Measurements from ENCODE around the gene KRT23.

Gene KRT23, protein sequence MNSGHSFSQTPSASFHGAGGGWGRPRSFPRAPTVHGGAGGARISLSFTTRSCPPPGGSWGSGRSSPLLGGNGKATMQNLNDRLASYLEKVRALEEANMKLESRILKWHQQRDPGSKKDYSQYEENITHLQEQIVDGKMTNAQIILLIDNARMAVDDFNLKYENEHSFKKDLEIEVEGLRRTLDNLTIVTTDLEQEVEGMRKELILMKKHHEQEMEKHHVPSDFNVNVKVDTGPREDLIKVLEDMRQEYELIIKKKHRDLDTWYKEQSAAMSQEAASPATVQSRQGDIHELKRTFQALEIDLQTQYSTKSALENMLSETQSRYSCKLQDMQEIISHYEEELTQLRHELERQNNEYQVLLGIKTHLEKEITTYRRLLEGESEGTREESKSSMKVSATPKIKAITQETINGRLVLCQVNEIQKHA

DNA sequence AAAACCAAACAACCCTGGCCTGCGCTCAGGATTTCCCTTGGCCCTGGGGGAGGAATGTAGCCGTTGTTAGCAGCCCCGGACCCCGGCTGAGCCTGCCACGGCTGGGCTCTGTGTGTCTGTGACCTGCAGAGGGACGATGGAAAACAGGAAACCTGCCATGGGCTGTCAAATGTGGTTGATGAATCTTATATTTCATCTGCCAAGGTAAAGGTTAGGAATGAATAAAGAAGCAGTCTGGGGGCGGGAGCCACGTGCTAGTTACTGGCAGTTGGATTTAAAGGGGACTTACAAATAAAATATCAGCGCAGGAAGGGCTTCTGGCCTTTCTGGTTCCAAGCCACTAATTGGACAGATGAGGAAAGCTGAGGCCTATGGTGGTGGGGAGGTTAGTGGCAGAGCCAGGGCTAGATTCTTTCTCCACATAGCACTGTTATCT, at the start of gene KRT23:
Gene KRT23, minus strand, starts transcription at position 263 of the 436 bp plus-strand sequence. CDS start 1,043 bp downstream, outside the sequence.
- H3K4me3 ChIP-seq (ENCODE audit: low read length) = no peak within 1 kb of the TSS
- H3K4me1 ChIP-seq (ENCODE audit: control insufficient read depth, insufficient read depth, low read length) = no peaks in the 10 kb centered on the region
- no peaks in the 10 kb centered on the region for H3K27me3 ChIP-seq (ENCODE audit: control insufficient read depth, insufficient read depth, low read length)
- DNase-seq (ENCODE audit: low read depth, low spot score) = no peak
- H3K36me3 ChIP-seq (ENCODE audit: control insufficient read depth, insufficient read depth, low read length) = no peaks in the 10 kb centered on the region
- H3K9me3 ChIP-seq (ENCODE audit: control insufficient read depth, insufficient read depth, low read length) = no peaks in the 10 kb centered on the region
- no peak within 1 kb of the TSS for H3K27ac ChIP-seq (ENCODE audit: low read length)
- no CpG with 5 or more reads among the region's 9 CpGs for WGBS (ENCODE audit: insufficient coverage, insufficient read length)

DNA sequence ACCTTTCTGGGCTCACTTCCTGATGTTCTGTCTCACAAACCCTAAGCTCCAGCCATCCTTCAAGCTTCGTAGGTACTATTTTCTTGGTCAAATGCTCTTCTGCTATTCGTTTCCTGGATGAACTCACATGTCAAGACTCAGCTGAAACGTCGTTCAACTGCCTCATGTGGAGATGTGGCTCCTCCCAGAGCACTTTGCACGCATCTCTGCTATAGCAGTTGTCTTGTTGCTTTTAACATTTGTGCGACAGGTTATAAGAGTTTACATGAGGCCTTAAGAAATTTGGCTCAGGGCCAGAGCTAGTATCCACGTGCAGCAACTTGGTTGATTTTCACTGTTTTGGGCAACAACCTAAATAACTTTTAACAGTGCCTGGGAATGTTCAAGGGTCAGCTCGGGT, 49.5 kb upstream of the KRT23 start:
- H3K36me3 ChIP-seq (ENCODE audit: control insufficient read depth, insufficient read depth, low read length) = no peaks in the 10 kb centered on the region
- WGBS (ENCODE audit: insufficient coverage, insufficient read length) = no CpG with 5 or more reads among the region's 8 CpGs
- H3K4me3 ChIP-seq (ENCODE audit: low read length) = no peak overlapping the region
- H3K9me3 ChIP-seq (ENCODE audit: control insufficient read depth, insufficient read depth, low read length) = no peaks in the 10 kb centered on the region
- H3K4me1 ChIP-seq (ENCODE audit: control insufficient read depth, insufficient read depth, low read length) = no peaks in the 10 kb centered on the region
- H3K27me3 ChIP-seq (ENCODE audit: control insufficient read depth, insufficient read depth, low read length) = no peaks in the 10 kb centered on the region
- H3K27ac ChIP-seq (ENCODE audit: low read length) = no peak overlapping the region
- no peak for DNase-seq (ENCODE audit: low read depth, low spot score)

DNA sequence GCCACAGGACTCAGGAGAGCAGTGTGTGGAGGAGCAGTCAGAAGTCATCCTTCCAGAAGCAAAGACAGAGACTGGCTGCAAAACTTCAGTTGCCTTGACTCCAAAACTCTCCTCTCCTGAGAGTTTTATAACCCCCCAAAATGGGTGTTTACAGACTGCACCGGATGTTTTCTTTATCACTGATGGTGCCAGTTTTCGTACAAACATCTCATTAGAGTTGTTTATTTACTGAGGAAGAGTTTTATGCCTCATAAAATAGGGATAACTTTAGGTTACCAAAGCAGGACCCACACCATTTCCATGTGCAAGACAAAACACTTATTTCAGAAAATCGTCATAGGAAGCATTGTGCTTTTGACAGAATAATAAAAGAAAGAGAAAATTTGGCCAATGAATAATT, 46.8 kb upstream of the KRT23 start, which contains the start of gene KRT40:
Gene KRT40, minus strand, starts transcription at position 101 of the 400 bp plus-strand sequence. Its CDS starts 53 bp downstream, at position 48.
- no CpG with 5 or more reads among the region's 3 CpGs for WGBS (ENCODE audit: insufficient coverage, insufficient read length)

DNA sequence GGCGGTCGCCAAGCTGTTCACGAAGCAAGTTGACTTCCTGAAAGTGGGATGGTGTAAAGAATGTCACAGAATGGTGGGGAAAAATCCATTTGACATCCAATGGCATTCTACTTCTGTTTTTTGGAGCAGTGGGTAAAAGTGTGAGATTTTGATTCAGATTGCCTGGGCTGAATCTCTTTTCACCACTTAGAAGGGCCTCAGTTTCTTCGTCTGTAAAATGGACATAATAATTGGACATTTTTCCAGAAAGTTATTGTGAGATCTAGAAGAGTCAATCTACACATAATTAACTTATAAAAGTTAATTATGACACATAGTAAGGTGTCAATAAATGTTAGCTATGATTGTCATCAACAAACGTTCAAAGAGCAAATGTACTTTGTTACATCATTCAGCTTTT, 43.7 kb upstream of the KRT23 start:
- no peak for DNase-seq (ENCODE audit: low read depth, low spot score)
- H3K36me3 ChIP-seq (ENCODE audit: control insufficient read depth, insufficient read depth, low read length) = no peaks in the 10 kb centered on the region
- no peaks in the 10 kb centered on the region for H3K9me3 ChIP-seq (ENCODE audit: control insufficient read depth, insufficient read depth, low read length)
- H3K4me1 ChIP-seq (ENCODE audit: control insufficient read depth, insufficient read depth, low read length) = no peaks in the 10 kb centered on the region
- no peak overlapping the region for H3K27ac ChIP-seq (ENCODE audit: low read length)
- no peak overlapping the region for H3K4me3 ChIP-seq (ENCODE audit: low read length)
- H3K27me3 ChIP-seq (ENCODE audit: control insufficient read depth, insufficient read depth, low read length) = no peaks in the 10 kb centered on the region
- WGBS (ENCODE audit: insufficient coverage, insufficient read length) = no CpG with 5 or more reads among the region's 5 CpGs

More for the DNA sequence above, 46.8 kb upstream of the KRT23 start, which contains the start of gene KRT40:
- Histone ChIP-seq H3K36me3 (ENCODE audit: control insufficient read depth, insufficient read depth, low read length) (no peaks in the 10 kb centered on the region), H3K9me3 (ENCODE audit: control insufficient read depth, insufficient read depth, low read length) (no peaks in the 10 kb centered on the region), H3K27ac (ENCODE audit: low read length) (no peak within 1 kb of the TSS), H3K4me1 (ENCODE audit: control insufficient read depth, insufficient read depth, low read length) (no peaks in the 10 kb centered on the region), H3K4me3 (ENCODE audit: low read length) (no peak within 1 kb of the TSS), H3K27me3 (ENCODE audit: control insufficient read depth, insufficient read depth, low read length) (no peaks in the 10 kb centered on the region)
- DNase-seq (ENCODE audit: low read depth, low spot score) = no peak

DNA sequence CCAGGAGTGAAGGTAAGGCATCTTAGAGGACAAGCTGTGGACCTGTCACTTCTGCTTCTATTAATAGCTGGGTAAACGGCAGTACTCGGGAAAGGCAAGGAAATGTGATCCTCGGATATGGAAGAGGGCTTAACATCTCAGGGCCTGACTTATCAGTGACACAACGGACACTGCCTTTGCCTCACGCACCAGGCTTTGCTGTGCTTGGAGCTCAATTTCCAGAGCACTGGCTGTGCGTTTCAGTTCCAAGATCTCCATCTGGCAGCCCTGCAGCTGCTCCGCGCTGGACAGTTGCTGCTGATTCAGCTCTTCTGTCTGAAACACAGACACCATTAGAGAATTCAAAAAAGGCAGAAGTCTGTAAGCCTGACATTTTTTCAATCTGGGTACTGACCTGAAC, 43.1 kb upstream of the KRT23 start:
- DNase-seq (ENCODE audit: low read depth, low spot score) = no peak
- Histone ChIP-seq H3K27me3 (ENCODE audit: control insufficient read depth, insufficient read depth, low read length) (no peaks in the 10 kb centered on the region), H3K4me1 (ENCODE audit: control insufficient read depth, insufficient read depth, low read length) (no peaks in the 10 kb centered on the region), H3K27ac (ENCODE audit: low read length) (no peak overlapping the region), H3K4me3 (ENCODE audit: low read length) (no peak overlapping the region), H3K9me3 (ENCODE audit: control insufficient read depth, insufficient read depth, low read length) (no peaks in the 10 kb centered on the region), H3K36me3 (ENCODE audit: control insufficient read depth, insufficient read depth, low read length) (no peaks in the 10 kb centered on the region)
- no CpG with 5 or more reads among the region's 8 CpGs for WGBS (ENCODE audit: insufficient coverage, insufficient read length)

DNA sequence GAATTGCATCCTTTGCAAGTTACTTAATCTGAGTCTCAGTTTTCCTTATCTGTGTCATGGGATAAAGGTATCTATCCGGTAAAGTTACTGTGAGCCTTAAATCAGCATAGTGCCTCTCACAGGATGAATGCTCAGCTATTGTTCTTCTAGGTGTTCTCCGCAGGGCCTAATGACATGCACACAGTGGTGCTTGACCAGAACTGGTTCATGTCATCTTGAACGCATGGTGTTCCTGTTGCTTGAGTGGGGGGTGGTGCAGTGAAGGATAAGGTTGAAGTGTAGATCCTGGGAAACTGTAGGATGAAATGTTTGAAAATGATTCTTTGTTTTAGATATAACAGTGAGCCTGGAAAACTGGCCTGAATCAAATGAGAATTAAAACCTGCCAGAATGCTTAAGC, 42.7 kb upstream of the KRT23 start:
- no peaks in the 10 kb centered on the region for H3K27me3 ChIP-seq (ENCODE audit: control insufficient read depth, insufficient read depth, low read length)
- no peak for DNase-seq (ENCODE audit: low read depth, low spot score)
- H3K4me3 ChIP-seq (ENCODE audit: low read length) = no peak overlapping the region
- H3K27ac ChIP-seq (ENCODE audit: low read length) = no peak overlapping the region
- WGBS (ENCODE audit: insufficient coverage, insufficient read length) = no CpG with 5 or more reads among the region's 3 CpGs
- no peaks in the 10 kb centered on the region for H3K4me1 ChIP-seq (ENCODE audit: control insufficient read depth, insufficient read depth, low read length)
- H3K9me3 ChIP-seq (ENCODE audit: control insufficient read depth, insufficient read depth, low read length) = no peaks in the 10 kb centered on the region
- no peaks in the 10 kb centered on the region for H3K36me3 ChIP-seq (ENCODE audit: control insufficient read depth, insufficient read depth, low read length)

DNA sequence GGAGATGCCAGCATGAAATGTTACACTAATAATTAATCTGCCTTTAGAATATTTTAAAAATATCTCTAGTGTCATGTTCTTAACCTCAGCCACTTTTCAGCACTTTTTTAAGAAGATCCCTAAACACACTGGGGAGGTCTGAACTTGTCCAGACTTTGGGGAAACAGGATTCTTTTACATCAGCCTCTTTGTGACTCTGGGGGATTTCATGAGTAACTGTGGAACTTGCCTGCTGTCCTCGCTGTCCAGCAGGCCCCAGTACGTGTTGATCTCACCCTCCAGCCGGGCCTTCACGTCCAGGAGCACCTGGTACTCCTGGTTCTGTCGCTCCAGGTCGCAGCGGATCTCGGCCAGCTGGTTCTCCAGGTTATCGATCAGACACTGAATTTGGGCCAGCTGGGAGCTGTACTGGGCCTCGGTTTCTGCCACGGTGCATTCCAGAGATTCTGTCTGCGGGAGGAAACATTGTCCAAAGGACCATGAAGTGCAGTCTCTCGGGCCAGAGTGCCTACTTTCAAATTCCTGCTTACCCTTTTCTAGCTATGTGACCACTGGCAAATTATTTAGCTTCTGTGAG, 41.2 kb upstream of the KRT23 start:
- no peak overlapping the region for H3K4me3 ChIP-seq (ENCODE audit: low read length)
- no peaks in the 10 kb centered on the region for H3K9me3 ChIP-seq (ENCODE audit: control insufficient read depth, insufficient read depth, low read length)
- H3K27ac ChIP-seq (ENCODE audit: low read length) = no peak overlapping the region
- H3K36me3 ChIP-seq (ENCODE audit: control insufficient read depth, insufficient read depth, low read length) = no peaks in the 10 kb centered on the region
- H3K4me1 ChIP-seq (ENCODE audit: control insufficient read depth, insufficient read depth, low read length) = no peaks in the 10 kb centered on the region
- no peaks in the 10 kb centered on the region for H3K27me3 ChIP-seq (ENCODE audit: control insufficient read depth, insufficient read depth, low read length)
- WGBS (ENCODE audit: insufficient coverage, insufficient read length) = no CpG with 5 or more reads among the region's 13 CpGs
- DNase-seq (ENCODE audit: low read depth, low spot score) = no peak

DNA sequence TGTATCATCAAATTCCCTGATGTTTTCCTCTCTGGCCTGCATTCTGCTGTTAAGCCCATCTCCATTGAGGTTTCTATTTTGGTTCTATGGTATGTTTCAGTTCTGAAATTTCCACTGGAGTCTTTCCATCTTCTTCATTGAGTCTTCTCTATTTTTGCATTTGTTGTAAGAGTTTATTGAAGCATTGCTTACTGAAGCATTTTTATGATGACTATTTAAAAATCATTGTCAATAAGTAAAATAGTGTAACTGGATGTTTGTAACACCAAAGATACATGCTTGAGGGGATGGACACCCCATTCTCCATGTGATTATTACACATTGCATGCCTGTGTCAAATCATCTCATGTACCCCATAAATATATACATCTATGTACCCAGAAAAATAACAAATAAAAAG, 38.1 kb upstream of the KRT23 start:
- Histone ChIP-seq H3K27me3 (ENCODE audit: control insufficient read depth, insufficient read depth, low read length) (no peaks in the 10 kb centered on the region), H3K4me3 (ENCODE audit: low read length) (no peak overlapping the region), H3K36me3 (ENCODE audit: control insufficient read depth, insufficient read depth, low read length) (no peaks in the 10 kb centered on the region), H3K27ac (ENCODE audit: low read length) (no peak overlapping the region), H3K4me1 (ENCODE audit: control insufficient read depth, insufficient read depth, low read length) (no peaks in the 10 kb centered on the region), H3K9me3 (ENCODE audit: control insufficient read depth, insufficient read depth, low read length) (no peaks in the 10 kb centered on the region)
- DNase-seq (ENCODE audit: low read depth, low spot score) = no peak

DNA sequence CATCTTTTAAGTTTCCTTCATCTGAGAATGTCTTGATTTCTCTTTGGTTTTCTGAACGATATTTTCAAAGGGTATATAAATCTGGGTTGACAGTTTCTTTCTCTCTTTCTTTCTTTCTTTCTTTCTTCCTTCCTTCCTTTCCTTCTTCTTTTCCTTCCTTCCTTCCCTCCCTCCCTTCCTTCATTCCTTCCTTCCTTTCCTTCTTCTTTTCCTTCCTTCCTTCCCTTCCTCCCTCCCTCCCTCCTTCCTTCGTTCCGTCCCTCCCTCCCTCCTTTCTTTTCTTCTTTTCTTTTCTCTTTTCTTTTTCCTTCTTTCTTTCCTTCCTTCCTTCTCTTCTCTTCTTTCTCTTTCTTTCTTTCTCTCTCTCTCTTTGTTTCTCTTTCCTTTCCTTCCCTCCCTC, 36.9 kb upstream of the KRT23 start:
- Histone ChIP-seq H3K4me3 (ENCODE audit: low read length) (no peak overlapping the region), H3K4me1 (ENCODE audit: control insufficient read depth, insufficient read depth, low read length) (no peaks in the 10 kb centered on the region), H3K27me3 (ENCODE audit: control insufficient read depth, insufficient read depth, low read length) (no peaks in the 10 kb centered on the region), H3K9me3 (ENCODE audit: control insufficient read depth, insufficient read depth, low read length) (no peaks in the 10 kb centered on the region), H3K36me3 (ENCODE audit: control insufficient read depth, insufficient read depth, low read length) (no peaks in the 10 kb centered on the region), H3K27ac (ENCODE audit: low read length) (no peak overlapping the region)
- no peak for DNase-seq (ENCODE audit: low read depth, low spot score)
- 100% methylated on average over 2 of the region's 3 CpGs for WGBS (ENCODE audit: insufficient coverage, insufficient read length)

DNA sequence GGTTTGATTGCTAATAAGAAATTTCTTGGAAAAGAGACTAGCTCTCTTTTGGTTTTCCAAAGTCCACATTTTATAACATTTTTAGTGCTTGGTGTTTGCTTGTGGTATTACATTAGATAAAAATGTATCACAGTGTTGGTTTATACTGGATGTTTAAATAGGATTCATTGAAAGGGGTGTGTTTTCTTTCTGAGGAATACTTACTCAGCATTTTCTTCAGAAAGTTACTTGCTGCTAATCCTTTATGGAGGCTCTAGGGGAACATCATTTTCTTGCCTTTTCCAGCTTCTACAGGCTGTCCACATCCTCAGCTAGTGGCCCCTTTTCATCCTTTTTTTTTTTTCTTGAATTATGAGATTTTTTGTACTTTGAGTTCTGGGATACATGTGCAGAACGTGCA, 30.1 kb upstream of the KRT23 start:
- Histone ChIP-seq H3K4me1 (ENCODE audit: control insufficient read depth, insufficient read depth, low read length) (no peaks in the 10 kb centered on the region), H3K36me3 (ENCODE audit: control insufficient read depth, insufficient read depth, low read length) (no peaks in the 10 kb centered on the region), H3K27me3 (ENCODE audit: control insufficient read depth, insufficient read depth, low read length) (no peaks in the 10 kb centered on the region), H3K27ac (ENCODE audit: low read length) (no peak overlapping the region), H3K4me3 (ENCODE audit: low read length) (no peak overlapping the region), H3K9me3 (ENCODE audit: control insufficient read depth, insufficient read depth, low read length) (no peaks in the 10 kb centered on the region)
- WGBS (ENCODE audit: insufficient coverage, insufficient read length) = no CpG with 5 or more reads among the region's 1 CpG
- no peak for DNase-seq (ENCODE audit: low read depth, low spot score)

DNA sequence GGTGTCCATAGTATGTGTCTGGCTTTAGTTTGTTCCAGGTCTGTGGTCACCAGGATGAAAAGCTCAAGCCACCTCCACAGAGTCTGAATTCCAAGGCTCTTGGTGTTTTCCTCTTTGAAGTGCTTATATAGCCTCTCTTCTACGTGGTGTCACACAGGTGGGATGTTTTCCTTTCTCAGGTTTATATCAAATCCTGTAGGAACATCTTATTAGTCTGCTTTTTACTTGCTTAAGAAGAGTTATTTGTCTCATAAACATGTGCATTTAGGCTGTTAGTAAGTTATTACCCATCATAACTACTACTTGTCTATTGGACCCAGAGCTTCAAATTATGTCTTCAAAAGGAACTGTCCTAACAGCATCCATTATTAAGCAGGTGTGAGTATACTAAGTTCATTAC, 29.4 kb upstream of the KRT23 start, which contains the start of gene KRT39:
Gene KRT39, minus strand, starts transcription at position 101 of the 400 bp plus-strand sequence. Its CDS starts 92 bp downstream, at position 9.
- WGBS (ENCODE audit: insufficient coverage, insufficient read length) = no CpG with 5 or more reads among the region's 1 CpG
- no peaks in the 10 kb centered on the region for H3K4me1 ChIP-seq (ENCODE audit: control insufficient read depth, insufficient read depth, low read length)
- no peaks in the 10 kb centered on the region for H3K36me3 ChIP-seq (ENCODE audit: control insufficient read depth, insufficient read depth, low read length)
- H3K27me3 ChIP-seq (ENCODE audit: control insufficient read depth, insufficient read depth, low read length) = no peaks in the 10 kb centered on the region
- no peaks in the 10 kb centered on the region for H3K9me3 ChIP-seq (ENCODE audit: control insufficient read depth, insufficient read depth, low read length)
- no peak for DNase-seq (ENCODE audit: low read depth, low spot score)
- no peak within 1 kb of the TSS for H3K27ac ChIP-seq (ENCODE audit: low read length)
- no peak within 1 kb of the TSS for H3K4me3 ChIP-seq (ENCODE audit: low read length)

Measured in iPS DF 6.9 (cell line).